Fibroblast of the conjunctiva (primary cell): ENCODE data around the gene XIRP1.
"Not testable (repeated sequence)": the region's sequence is repeated elsewhere in the genome, so short reads cannot be mapped to it uniquely, and the experiment has no call there.

Experiments used
- DNase-seq: peaks from one replicate; pipeline ENCODE4 v3.0.0-alpha.2; 2010; ENCODE audit warnings: low read depth

Gene XIRP1

GRCh38 chr3:39185959-39186691 is 6.3 kb downstream of the XIRP1 start:
- DNase-seq, result no peak

GRCh38 chr3:39185326-39185958 is 7.0 kb downstream of the XIRP1 start:
- no peak for DNase-seq

- no peak for DNase-seq
Observed at GRCh38 chr3:39184968-39185285, 7.5 kb downstream of the XIRP1 start.

GRCh38 chr3:39184081-39184967 is 8.1 kb downstream of the XIRP1 start:
- DNase-seq, result no peak

GRCh38 chr3:39183211-39184080 is 8.9 kb downstream of the XIRP1 start:
- DNase-seq, result no peak

DNA sequence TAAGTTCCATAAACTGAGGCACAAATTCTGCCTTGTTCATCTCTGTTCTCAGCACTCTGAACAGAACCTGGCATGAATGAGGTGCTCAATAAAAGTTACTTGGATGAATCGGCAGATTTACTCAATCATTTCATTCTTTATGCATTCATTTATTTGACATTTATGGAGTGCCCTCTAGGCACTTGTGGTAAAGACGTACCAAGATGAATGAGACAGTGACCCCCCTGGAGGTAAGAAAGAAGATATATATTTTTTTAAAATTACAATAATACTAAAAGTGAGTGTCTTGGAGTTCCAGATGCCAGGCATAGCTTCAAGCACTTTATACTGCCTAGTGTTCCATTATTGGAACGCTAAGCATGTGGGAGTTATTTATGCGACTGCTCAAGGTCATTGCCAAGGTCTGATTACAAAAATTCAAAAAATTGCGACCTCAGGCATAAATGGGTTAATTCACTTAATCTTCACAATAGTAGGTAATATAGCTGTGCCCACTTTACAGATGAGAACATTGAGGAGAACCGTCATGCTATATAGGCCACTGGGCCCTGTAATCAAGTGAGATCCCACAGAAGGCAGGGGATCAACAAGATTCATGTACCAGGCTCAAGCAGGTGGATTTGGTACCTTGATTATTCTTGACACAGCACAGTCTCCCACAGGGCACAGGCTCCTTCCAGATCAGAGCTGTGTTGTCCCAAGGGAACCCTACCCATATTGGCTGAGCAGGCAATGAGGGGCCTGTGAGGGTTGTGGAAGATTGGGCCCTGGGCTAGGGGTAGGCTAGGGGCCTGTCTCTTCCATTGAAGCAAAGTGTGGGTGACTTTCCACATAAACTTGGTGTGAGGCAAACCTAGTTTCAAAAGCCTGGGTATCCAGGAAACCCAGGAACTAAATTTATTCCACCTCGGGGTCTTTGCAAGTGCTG is 10.7 kb downstream of the XIRP1 start:
- DNase-seq, result no peak

GRCh38 chr3:39180546-39181346 is 11.6 kb downstream of the XIRP1 start:
- DNase-seq, result peak; percentile 78

GRCh38 chr3:39180183-39180545 is 12.2 kb downstream of the XIRP1 start:
- DNase-seq, result no peak

DNA sequence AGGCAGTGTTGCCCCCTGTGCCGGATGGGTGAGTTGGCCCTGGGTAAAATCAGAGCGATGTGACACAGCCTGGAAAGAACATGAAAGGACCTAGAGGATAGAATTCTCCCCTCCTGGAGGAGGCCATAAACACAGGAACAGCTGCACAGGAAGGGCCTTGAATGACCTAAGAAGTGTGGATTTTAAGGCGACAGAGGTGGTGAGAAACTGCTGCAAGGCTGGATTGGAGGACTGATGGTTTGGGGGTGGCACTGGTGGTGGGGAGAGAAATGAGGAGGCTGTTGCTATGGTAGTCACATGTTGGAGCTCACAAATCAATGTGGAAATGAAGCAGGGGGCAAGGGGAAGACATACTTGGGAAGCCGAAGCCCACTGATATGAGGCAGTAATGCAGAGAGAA is 13.8 kb downstream of the XIRP1 start:
- no peak for DNase-seq

DNA sequence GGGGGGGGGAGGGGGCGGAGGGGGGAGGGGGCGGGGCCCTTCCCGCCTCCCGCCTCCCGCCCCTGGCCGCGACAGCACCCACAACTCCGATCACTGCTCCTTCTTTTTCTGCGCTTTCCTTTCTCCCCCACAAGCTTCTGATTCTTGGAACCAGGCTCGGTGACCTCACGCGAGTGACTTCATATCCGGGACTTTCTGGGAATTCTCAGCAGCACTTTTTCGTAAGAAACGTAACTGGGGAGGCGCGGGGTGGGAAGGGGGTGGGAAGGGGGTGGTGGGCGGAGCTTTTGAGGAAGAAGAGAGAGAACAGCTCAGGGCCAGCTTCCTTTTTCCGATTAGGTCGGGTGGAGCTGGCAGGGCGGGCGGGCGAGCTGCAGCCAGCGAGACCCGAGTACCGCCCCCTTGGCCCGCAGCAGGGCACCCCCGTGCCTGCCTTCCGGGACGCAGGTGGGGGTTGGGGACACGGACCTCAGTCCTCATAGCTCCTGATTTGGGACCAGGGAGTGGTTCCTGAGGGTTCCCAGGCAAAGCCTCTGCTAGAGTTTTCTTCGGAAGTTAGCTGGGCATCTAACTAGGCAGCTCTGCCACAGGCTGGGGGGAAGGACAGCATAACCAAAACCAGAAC is 14.6 kb downstream of the XIRP1 start:
- DNase-seq, result peak; percentile 88

- DNase-seq, result no peak
Observed at GRCh38 chr3:39176025-39176714, 16.2 kb downstream of the XIRP1 start.

GRCh38 chr3:39173318-39174125 is 18.9 kb downstream of the XIRP1 start:
- DNase-seq, result no peak

DNA sequence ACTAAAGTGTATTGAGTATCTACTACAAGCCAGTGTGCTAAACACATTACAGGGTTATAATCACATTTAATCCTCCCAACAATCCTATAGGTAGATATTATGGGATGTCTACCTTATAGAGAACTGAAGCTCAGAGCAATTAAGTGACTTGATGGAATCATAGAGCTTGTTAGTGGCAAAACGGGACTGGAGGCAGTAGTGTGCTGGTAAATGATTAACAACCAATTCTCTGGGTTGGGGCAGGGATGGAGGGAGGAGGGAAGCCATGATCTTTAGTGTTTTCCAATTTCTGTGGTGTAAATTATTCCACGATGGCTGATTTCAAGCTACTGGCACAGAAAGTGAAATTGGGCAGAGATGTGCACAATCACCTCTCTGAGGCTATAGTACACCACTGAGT is 20.5 kb downstream of the XIRP1 start:
- no peak for DNase-seq

DNA sequence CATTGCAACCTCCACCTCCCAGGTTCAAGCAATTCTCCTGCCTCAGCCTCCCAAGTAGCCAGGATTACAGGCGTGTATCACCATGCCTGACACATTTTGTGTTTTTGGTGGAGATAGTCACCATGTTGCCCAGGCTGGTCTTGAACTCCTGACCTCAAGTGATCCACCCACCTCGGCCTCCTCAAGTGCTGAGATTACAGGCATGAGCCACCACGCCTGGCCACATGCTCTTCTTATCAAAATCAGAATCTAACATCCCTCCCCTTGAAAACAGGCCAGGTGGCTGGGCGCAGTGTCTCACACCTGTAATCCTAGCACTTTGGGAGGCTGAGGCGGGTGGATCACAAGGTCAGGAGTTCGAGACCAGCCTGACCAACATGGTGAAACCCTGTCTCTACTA is 21.5 kb downstream of the XIRP1 start:
- DNase-seq, result not testable (repeated sequence)

GRCh38 chr3:39170461-39170860 is 21.9 kb downstream of the XIRP1 start:
- DNase-seq, result no peak

- DNase-seq, result no peak
Observed at GRCh38 chr3:39169712-39170111, 22.7 kb downstream of the XIRP1 start.

DNA sequence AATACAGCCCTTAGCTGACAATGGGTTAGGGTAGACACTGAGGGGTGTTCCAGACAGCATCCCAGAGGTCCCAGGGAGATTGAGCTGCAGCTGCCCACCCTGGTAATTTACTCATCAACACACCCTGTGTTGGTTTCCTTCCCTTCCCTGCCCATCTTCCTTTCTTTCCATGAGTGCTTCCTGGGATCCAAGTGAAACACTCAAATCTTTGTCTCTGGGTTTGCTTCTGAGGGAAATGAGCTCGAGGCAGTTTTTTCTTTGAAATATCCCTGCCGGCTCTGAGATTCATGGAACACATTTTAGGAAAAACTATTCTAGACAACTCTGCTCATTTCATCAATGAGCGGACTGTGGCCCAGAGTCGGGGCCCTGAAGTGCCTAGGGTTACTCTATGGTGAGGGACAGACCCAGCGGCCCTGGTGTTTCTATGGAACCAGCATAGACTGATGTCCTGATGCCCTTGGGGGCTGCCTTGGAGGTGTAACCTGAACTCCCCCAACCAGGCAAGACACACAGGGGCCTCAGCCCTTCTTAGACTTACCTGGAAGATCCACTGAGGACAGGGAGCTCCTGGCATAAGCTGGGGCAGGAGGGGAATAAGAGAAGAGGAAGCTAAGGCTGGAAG is 24.1 kb downstream of the XIRP1 start:
- DNase-seq, result no peak
